Measurements from ENCODE around the gene PLEKHG1.

Gene PLEKHG1

DNA sequence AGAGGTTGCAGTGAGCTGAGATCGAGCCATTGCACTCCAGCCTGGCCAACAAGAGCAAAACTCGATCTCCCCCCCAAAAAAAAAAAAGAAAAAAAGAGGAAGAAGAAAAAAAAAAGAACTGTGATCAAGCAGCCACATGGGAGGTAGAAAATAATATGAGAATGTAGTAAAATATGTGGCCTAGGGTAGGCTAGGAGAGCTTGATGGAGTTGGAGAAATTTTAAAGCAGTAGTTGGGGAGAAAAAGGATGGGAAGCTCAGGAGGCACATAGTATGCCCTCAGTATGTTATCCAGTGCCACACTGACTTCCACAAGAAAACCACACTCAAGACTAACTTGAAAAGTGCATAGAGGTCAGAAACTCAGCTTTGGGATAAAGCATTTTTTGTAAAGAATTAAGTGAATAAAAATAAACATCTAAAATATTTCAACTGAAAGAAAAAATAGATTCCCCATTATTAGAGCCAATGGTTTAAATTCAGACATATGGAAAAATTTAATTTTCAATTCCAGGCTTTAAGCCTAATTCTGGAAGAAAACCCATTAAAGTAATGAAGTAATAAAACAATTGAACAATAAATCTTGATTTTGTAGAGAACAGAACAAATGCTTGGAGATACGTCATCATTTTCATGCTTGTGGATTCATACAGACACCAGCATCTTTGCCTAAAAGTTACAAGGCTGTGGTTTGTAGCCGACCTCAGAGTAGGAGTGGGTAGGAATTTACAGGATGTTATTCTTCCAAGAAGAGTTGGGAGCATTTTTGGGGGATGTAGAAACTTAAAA, 34.7 kb downstream of the PLEKHG1 start:
- Histone ChIP-seq H3K4me1 (ENCODE audit: control insufficient read depth in 1 of 2, insufficient read depth in 1 of 2, low read depth in 1 of 2, low read length in 1 of 2) (no peaks in the 10 kb centered on the region), H3K9me3 (no peaks in the 10 kb centered on the region), H3K27me3 (peaks cover 20% of the 10 kb centered on the region), H3K36me3 (no peaks in the 10 kb centered on the region), H3K27ac (no peak overlapping the region), H3K4me3 (ENCODE audit: low read depth in 1 of 2, low read length in 1 of 2) (no peak overlapping the region)
- TF ChIP-seq CTCF (IDR thresholded peaks at IDR 0.05), result no peak

DNA sequence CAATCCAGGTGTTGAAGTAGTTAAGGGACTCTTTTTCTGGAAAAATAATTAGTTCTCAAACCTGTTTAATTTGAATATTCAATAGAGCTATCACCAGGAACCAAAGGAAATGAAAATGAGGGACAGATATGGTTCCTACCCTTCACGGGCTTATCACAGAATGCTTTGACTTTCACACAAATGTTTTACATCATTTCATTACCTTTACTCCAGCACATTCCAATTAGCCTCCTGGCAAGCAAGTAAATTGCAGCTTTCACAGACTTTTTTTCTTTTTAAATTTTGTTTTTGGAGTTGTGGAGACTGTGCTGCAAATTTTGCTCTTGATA, 35.2 kb downstream of the PLEKHG1 start:
- no peaks in the 10 kb centered on the region for H3K4me1 ChIP-seq (ENCODE audit: control insufficient read depth in 1 of 2, insufficient read depth in 1 of 2, low read depth in 1 of 2, low read length in 1 of 2)
- no peaks in the 10 kb centered on the region for H3K9me3 ChIP-seq
- H3K27me3 ChIP-seq, result peaks cover 20% of the 10 kb centered on the region
- TF ChIP-seq CTCF (IDR thresholded peaks at IDR 0.05), result no peak
- H3K4me3 ChIP-seq (ENCODE audit: low read depth in 1 of 2, low read length in 1 of 2), result no peak overlapping the region
- H3K36me3 ChIP-seq, result no peaks in the 10 kb centered on the region
- no peak overlapping the region for H3K27ac ChIP-seq

DNA sequence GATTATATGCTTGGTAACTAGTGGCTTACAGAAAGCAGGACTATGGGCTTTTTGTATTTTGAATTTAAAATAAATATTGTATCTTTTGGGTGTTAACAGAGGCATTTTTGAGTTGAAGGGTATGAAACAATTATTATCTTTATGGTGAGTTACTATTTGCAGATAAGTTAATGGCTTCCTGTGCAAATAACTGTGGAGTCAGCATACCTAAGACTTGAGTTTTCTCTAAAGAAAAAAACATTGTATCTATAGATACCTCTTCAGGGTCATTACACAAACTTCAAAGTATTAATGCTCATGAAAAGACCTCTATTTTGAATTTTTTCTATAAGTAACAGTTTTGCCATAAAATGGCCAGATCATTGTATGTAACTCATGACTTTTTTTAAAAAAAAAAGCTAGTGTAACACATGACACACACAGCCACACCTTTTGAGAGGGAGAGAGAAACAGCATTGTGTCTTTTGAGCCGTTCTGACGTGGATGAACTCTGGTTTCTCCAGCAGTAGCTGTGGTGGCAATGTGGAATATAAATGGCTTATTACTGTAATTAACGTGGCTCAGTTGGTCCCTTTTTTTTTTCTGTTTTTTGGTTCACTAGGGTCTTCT, 36.3 kb downstream of the PLEKHG1 start:
- no peak overlapping the region for H3K4me3 ChIP-seq (ENCODE audit: low read depth in 1 of 2, low read length in 1 of 2)
- H3K36me3 ChIP-seq, result no peaks in the 10 kb centered on the region
- H3K27ac ChIP-seq, result no peak overlapping the region
- H3K4me1 ChIP-seq (ENCODE audit: control insufficient read depth in 1 of 2, insufficient read depth in 1 of 2, low read depth in 1 of 2, low read length in 1 of 2), result no peaks in the 10 kb centered on the region
- no peaks in the 10 kb centered on the region for H3K9me3 ChIP-seq
- no peak for TF ChIP-seq CTCF (IDR thresholded peaks at IDR 0.05)
- peaks cover 20% of the 10 kb centered on the region for H3K27me3 ChIP-seq

GRCh38 chr6:150636808-150637207, 37.1 kb downstream of the PLEKHG1 start:
- Histone ChIP-seq H3K9me3 (no peaks in the 10 kb centered on the region), H3K4me1 (ENCODE audit: control insufficient read depth in 1 of 2, insufficient read depth in 1 of 2, low read depth in 1 of 2, low read length in 1 of 2) (no peaks in the 10 kb centered on the region), H3K4me3 (ENCODE audit: low read depth in 1 of 2, low read length in 1 of 2) (no peak overlapping the region), H3K36me3 (no peaks in the 10 kb centered on the region), H3K27me3 (peaks cover 19% of the 10 kb centered on the region), H3K27ac (no peak overlapping the region)
- no peak for TF ChIP-seq CTCF (IDR thresholded peaks at IDR 0.05)

GRCh38 chr6:150637266-150637665, 37.6 kb downstream of the PLEKHG1 start:
- Histone ChIP-seq H3K9me3 (no peaks in the 10 kb centered on the region), H3K27me3 (peaks cover 18% of the 10 kb centered on the region), H3K4me1 (ENCODE audit: control insufficient read depth in 1 of 2, insufficient read depth in 1 of 2, low read depth in 1 of 2, low read length in 1 of 2) (no peaks in the 10 kb centered on the region), H3K36me3 (no peaks in the 10 kb centered on the region), H3K4me3 (ENCODE audit: low read depth in 1 of 2, low read length in 1 of 2) (no peak overlapping the region), H3K27ac (no peak overlapping the region)
- TF ChIP-seq CTCF (IDR thresholded peaks at IDR 0.05), result no peak

All from neutrophil (primary cell).